HepG2 (cell line): ENCODE results near the gene GYS1. TPM values are rescaled to one million over a fixed set of nuclear protein-coding genes. Genes with fewer than 3 reads are reported as not detected.

ENCODE experiments used
- HMGXB3 ChIP-seq: sonication (generic); formaldehyde crosslinking; IDR thresholded peaks from 2 replicates; pipeline ENCODE4 v1.4.0; 2020; ENCODE audit warnings: missing genetic modification reagents, borderline replicate concordance
- MAFF ChIP-seq: IDR thresholded peaks from 2 replicates; pipeline ENCODE4 v1.6.1; 2011; ENCODE audit warnings: low read depth, low read length, improper control_type of control experiment
- MATR3 ChIP-seq: sonication (generic); formaldehyde crosslinking; IDR thresholded peaks from 2 replicates; pipeline ENCODE4 v1.4.0; 2020; ENCODE audit warnings: missing genetic modification reagents
- MYC ChIP-seq: sonication (generic); formaldehyde crosslinking; IDR thresholded peaks from 2 replicates; pipeline ENCODE4 v1.9.0; 2021; ENCODE audit warnings: missing genetic modification reagents, borderline replicate concordance
- NFE2 ChIP-seq: sonication (generic); formaldehyde crosslinking; IDR thresholded peaks from 2 replicates; pipeline ENCODE4 v1.4.0; 2020; ENCODE audit warnings: missing genetic modification reagents
- SALL2 ChIP-seq: sonication (generic); formaldehyde crosslinking; IDR thresholded peaks from 2 replicates; pipeline ENCODE4 v1.8.1; 2023; ENCODE audit warnings: mild to moderate bottlenecking, missing genetic modification reagents, inconsistent platforms
- YEATS4 ChIP-seq: sonication (generic); formaldehyde crosslinking; IDR thresholded peaks from 2 replicates; pipeline ENCODE4 v1.4.0; 2020; ENCODE audit warnings: missing genetic modification reagents, borderline replicate concordance
- ZBTB42 ChIP-seq: sonication (generic); formaldehyde crosslinking; IDR thresholded peaks from 2 replicates; pipeline ENCODE4 v1.5.0; 2020; ENCODE audit warnings: mild to moderate bottlenecking, missing genetic modification reagents
- ZNF547 ChIP-seq: sonication (generic); formaldehyde crosslinking; IDR thresholded peaks from 2 replicates; pipeline ENCODE4 v1.5.1; 2020; ENCODE audit warnings: mild to moderate bottlenecking, missing genetic modification reagents
- ZNF703 ChIP-seq: sonication (generic); formaldehyde crosslinking; IDR thresholded peaks from 2 replicates; pipeline ENCODE4 v1.5.1; 2020; ENCODE audit warnings: missing genetic modification reagents, mild to moderate bottlenecking, moderate library complexity, borderline replicate concordance
- ZNF746 ChIP-seq: sonication (generic); formaldehyde crosslinking; IDR thresholded peaks from 2 replicates; pipeline ENCODE4 v1.8.0; 2022; ENCODE audit warnings: mild to moderate bottlenecking, missing genetic modification reagents
- ZSCAN30 ChIP-seq: sonication (generic); formaldehyde crosslinking; IDR thresholded peaks from 2 replicates; pipeline ENCODE4 v1.5.0; 2020; ENCODE audit warnings: mild to moderate bottlenecking, missing genetic modification reagents
- polyA plus RNA-seq, 8 experiments: library from polyadenylated mRNA; depleted of rRNA in 3 of 8; stranded (reverse) in 7 of 8; unstranded in 1 of 8; fragments of >200 nt; fragmentation: Illumina TruSeq in 4 of 8; extraction: Trizol in 4 of 8; gene quantifications; 2 replicates each; pipeline versions ENCODE4 v1.2.1 to v1.2.3, GENCODE V29; 2011 to 2016; ENCODE audit warnings: low read depth in 4 of 8, missing spikeins in 1 of 8, mixed read lengths in 1 of 8; ENCODE audit not compliant: insufficient read depth in 1 of 8
- total RNA-seq, 5 experiments: library from RNA; depleted of rRNA; stranded (reverse); fragments of >200 nt; fragmentation: Illumina TruSeq; extraction: Trizol; gene quantifications; 2 replicates each; pipeline ENCODE4 v1.2.3, GENCODE V29; 2016; ENCODE audit warnings: low read depth in 1 of 5

Gene GYS1
- total and polyA plus RNA-seq, 2 of the 13 experiments (the other 11 are each of a cell fraction or from before 2014, with no cell fraction given), result 18.4 to 42.1 TPM

GRCh38 chr19:48966541-48967345, 26.4 kb downstream of the GYS1 start (continued):
- TF ChIP-seq HMGXB3 (CRISPR knock-in tag) (no peak), ZNF703 (CRISPR knock-in tag) (no peak), ZNF746 (CRISPR knock-in tag) (no peak), SALL2 (CRISPR knock-in tag) (no peak), ZBTB42 (CRISPR knock-in tag) (no peak), NFE2 (no peak), ZNF547 (CRISPR knock-in tag) (0 out of 2 replicates have a peak, but pooled peaks have one; percentile 32), MATR3 (no peak), ZSCAN30 (CRISPR knock-in tag) (no peak; the same call in 1 of the 2 replicates), MAFF (no peak), YEATS4 (CRISPR knock-in tag) (no peak), MYC (CRISPR knock-in tag) (no peak)
